Measurements from ENCODE around the gene SLC44A3. TPM values are rescaled to one million over a fixed set of nuclear protein-coding genes. Genes with fewer than 3 reads are reported as not detected.

Gene SLC44A3
- total and polyA plus RNA-seq, 2 of the 8 experiments (the other 6 are each of a cell fraction or from before 2014, with no cell fraction given) = 4.2 to 5.0 TPM

GRCh38 chr1:94828251-94828650 is 8.1 kb downstream of the SLC44A3 start (continued):
- no peak for TF ChIP-seq CHD7 (IDR thresholded peaks at IDR 0.05; ENCODE audit: insufficient replicate concordance, low read length)
- TF ChIP-seq RBBP5 (IDR thresholded peaks at IDR 0.05; ENCODE audit: borderline replicate concordance, low read depth, low read length) = no peak
- TF ChIP-seq HDAC6 (IDR thresholded peaks at IDR 0.05; ENCODE audit: low read depth, low read length) = no peak
- TF ChIP-seq SUZ12 (IDR thresholded peaks at IDR 0.05; ENCODE audit: low read length) = no peak
- TF ChIP-seq RAD21 (IDR thresholded peaks at IDR 0.05 in 1 of 2, conservative IDR thresholded peaks at IDR 0.05 in 1 of 2; ENCODE audit: low read depth in 2 of 2, low read length in 2 of 2) = no peak
- no peak for TF ChIP-seq TEAD4 (IDR thresholded peaks at IDR 0.05; ENCODE audit: low read depth, low read length)
- no peak for TF ChIP-seq CREB1 (IDR thresholded peaks at IDR 0.05)

All from H1 (cell line).